ENCODE measurements around the gene ZFPM1.
"Not testable (repeated sequence)": the region's sequence is repeated elsewhere in the genome, so short reads cannot be mapped to it uniquely, and the experiment has no call there.

The ZFPM1 gene

DNA sequence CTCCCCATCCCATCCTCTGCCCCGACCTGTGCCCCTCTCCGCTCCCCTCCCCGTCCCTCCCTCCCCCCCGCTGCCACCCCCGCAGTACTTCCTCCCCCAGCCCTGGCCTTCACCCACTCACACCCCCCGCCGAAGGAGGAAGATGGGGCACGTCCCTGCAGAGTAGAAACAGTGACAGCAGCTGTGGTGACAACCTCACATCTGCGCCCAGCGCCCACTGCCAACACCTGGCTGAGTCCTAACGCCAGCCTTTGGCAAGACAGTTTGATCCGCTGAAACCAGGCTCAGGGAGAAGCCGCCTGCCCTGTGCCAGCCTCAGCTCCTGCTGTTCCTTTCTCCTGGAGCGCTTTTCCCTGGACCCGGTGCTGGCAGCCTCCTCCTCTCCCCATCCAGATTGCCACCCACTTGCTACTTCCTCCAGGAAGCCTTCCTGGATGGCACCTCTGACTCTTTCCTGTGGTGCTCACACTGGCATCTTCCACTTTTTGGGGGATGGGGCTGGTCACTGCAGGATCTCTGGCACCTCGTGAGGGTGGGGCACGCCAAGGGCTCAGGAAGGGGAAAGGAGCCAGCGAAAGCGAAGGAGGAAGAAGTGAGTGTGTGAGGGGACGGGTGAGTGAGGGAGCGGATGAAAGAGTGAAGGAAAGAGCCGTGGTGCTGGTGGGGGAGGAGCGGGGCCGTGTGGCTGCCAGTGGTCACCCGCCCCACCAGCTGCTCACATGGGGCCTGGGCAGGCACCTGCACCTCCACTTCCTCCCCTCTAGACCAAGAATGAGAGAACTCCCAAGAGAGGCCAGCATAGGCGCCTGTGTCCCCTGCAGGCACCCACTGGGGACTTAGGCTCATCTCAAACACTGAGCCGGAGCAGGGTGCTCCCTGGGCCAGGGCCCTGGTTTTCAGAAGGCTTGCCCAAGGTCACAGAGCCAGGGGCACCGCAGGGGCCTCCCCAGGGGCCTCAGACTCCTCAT lies 27.0 kb downstream of the ZFPM1 start:
- Histone ChIP-seq H3K36me3 (ENCODE audit: control insufficient read depth, insufficient read depth, low read length) (no peaks in the 10 kb centered on the region), H3K27me3 (ENCODE audit: control insufficient read depth, insufficient read depth, low read length, poor library complexity, severe bottlenecking) (no peaks in the 10 kb centered on the region), H3K4me1 (ENCODE audit: control insufficient read depth, insufficient read depth, low read length) (peaks cover 26% of the 10 kb centered on the region), H3K27ac (ENCODE audit: insufficient read depth, low read depth, low read length, poor library complexity, severe bottlenecking) (no peak overlapping the region), H3K4me3 (ENCODE audit: insufficient read depth, low read depth, low read length) (no peak overlapping the region), H3K9me3 (ENCODE audit: control insufficient read depth, low read length) (no peaks in the 10 kb centered on the region)
- 89 to 90% methylated on average over 24 of the region's 28 CpGs for WGBS, 2 experiments

DNA sequence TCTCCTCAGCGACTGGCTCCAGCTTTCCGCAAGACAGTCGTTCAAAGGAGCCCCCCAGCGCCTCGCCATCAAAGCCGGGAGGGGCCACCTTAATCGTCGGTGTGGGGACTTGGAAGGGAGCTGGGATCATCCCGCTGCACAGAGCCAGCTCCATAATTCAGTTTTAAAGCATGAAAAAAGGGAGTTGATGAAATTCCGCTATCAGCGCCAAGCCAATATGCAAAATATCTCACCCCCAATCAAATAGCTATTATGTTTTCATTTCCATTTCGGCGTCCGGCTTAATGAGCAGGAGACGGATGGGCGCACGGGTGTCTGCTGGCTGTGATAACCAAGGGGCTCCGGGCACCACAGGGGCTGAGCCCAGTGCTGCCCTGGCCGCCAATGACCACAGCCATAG lies 27.7 kb downstream of the ZFPM1 start:
- H3K4me1 ChIP-seq (ENCODE audit: control insufficient read depth, insufficient read depth, low read length): peaks cover 26% of the 10 kb centered on the region
- H3K27ac ChIP-seq (ENCODE audit: insufficient read depth, low read depth, low read length, poor library complexity, severe bottlenecking): no peak overlapping the region
- no peak overlapping the region for H3K4me3 ChIP-seq (ENCODE audit: insufficient read depth, low read depth, low read length)
- H3K36me3 ChIP-seq (ENCODE audit: control insufficient read depth, insufficient read depth, low read length): no peaks in the 10 kb centered on the region
- 94 to 95% methylated on average over 19 of the region's 19 CpGs for WGBS, 2 experiments
- no peaks in the 10 kb centered on the region for H3K9me3 ChIP-seq (ENCODE audit: control insufficient read depth, low read length)
- no peaks in the 10 kb centered on the region for H3K27me3 ChIP-seq (ENCODE audit: control insufficient read depth, insufficient read depth, low read length, poor library complexity, severe bottlenecking)

DNA sequence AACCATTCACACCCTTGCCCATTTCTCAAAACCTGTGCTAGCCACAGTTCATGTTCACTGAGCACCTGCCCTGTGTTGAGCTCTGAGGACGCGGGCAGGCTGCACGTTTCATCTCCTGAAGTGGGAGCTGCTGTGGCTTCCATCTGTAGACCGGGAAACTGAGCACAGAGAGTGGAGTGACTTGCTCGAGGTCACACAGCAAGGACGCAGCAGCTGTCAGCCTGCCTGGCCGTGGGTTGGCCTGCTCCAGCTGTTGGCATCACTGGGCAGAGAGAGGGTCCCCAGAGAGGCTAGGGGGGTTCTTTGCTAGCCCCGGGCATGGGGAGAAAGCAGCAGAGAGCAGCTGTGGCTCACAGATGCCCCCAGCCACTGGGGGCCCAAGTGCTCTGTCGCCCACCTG lies 28.8 kb downstream of the ZFPM1 start:
- no peaks in the 10 kb centered on the region for H3K27me3 ChIP-seq (ENCODE audit: control insufficient read depth, insufficient read depth, low read length, poor library complexity, severe bottlenecking)
- H3K27ac ChIP-seq (ENCODE audit: insufficient read depth, low read depth, low read length, poor library complexity, severe bottlenecking): no peak overlapping the region
- 91 to 92% methylated on average over 9 of the region's 9 CpGs for WGBS, 2 experiments
- H3K4me1 ChIP-seq (ENCODE audit: control insufficient read depth, insufficient read depth, low read length): peaks cover 26% of the 10 kb centered on the region
- H3K36me3 ChIP-seq (ENCODE audit: control insufficient read depth, insufficient read depth, low read length): no peaks in the 10 kb centered on the region
- no peak overlapping the region for H3K4me3 ChIP-seq (ENCODE audit: insufficient read depth, low read depth, low read length)
- no peaks in the 10 kb centered on the region for H3K9me3 ChIP-seq (ENCODE audit: control insufficient read depth, low read length)

DNA sequence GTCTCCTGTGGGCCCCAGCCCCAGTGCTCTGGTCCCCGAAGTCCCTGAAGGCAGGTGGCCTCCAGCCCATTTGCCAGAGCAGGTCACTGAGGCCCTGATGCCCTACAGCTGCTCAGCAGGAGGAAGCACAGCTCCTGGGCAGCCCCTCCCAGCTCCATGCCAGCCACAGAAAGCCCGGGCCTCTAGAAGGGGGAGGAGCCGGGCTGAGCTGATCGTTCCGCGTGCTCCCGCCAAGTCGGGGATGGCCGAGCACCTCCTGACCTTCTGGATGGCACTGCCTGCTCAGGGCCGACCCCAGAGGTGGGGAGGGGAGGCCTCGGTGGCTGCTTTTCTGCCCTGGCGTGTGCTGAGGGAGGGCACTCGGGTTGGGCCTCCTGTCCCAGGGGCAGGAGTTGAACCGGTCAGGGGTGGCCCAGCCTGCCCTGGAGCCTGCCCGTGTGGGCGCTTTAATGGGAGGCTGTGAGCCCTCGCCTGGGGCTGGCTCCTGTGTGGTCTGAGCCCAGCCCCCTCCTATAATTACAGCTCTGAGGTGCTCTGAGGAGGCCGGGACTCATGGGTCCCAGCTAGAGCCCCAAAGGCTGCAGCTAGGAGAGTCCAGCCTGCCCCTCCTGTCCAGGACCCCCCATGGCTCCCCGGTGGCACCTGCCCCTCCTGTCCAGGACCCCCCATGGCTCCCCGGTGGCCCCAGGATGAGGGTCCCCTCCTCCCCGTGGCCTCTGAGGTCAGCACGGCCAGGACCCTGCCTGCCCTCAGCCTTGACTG lies 29.7 kb downstream of the ZFPM1 start:
- Histone ChIP-seq H3K27me3 (ENCODE audit: control insufficient read depth, insufficient read depth, low read length, poor library complexity, severe bottlenecking) (no peaks in the 10 kb centered on the region), H3K9me3 (ENCODE audit: control insufficient read depth, low read length) (no peaks in the 10 kb centered on the region), H3K27ac (ENCODE audit: insufficient read depth, low read depth, low read length, poor library complexity, severe bottlenecking) (no peak overlapping the region), H3K36me3 (ENCODE audit: control insufficient read depth, insufficient read depth, low read length) (no peaks in the 10 kb centered on the region), H3K4me3 (ENCODE audit: insufficient read depth, low read depth, low read length) (no peak overlapping the region), H3K4me1 (ENCODE audit: control insufficient read depth, insufficient read depth, low read length) (peaks cover 26% of the 10 kb centered on the region)
- 63 to 65% methylated on average over 22 of the region's 22 CpGs for WGBS, 2 experiments

DNA sequence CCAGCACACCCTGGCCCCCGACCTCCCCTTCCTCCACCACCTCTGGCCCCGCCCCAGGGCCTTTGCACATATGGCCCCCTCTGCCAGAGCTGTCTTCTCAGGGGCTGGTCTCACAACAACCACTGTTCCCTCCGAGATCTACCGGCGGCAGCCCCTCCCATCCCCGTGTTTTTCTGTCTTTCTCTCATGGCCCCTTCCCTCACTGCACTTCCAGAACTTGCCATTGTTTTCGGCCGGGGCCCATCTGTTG lies 30.2 kb downstream of the ZFPM1 start:
- peaks cover 22% of the 10 kb centered on the region for H3K4me1 ChIP-seq (ENCODE audit: control insufficient read depth, insufficient read depth, low read length)
- 86 to 90% methylated on average over 8 of the region's 8 CpGs for WGBS, 2 experiments
- no peaks in the 10 kb centered on the region for H3K9me3 ChIP-seq (ENCODE audit: control insufficient read depth, low read length)
- H3K27ac ChIP-seq (ENCODE audit: insufficient read depth, low read depth, low read length, poor library complexity, severe bottlenecking): no peak overlapping the region
- H3K27me3 ChIP-seq (ENCODE audit: control insufficient read depth, insufficient read depth, low read length, poor library complexity, severe bottlenecking): no peaks in the 10 kb centered on the region
- H3K36me3 ChIP-seq (ENCODE audit: control insufficient read depth, insufficient read depth, low read length): no peaks in the 10 kb centered on the region
- no peak overlapping the region for H3K4me3 ChIP-seq (ENCODE audit: insufficient read depth, low read depth, low read length)

DNA sequence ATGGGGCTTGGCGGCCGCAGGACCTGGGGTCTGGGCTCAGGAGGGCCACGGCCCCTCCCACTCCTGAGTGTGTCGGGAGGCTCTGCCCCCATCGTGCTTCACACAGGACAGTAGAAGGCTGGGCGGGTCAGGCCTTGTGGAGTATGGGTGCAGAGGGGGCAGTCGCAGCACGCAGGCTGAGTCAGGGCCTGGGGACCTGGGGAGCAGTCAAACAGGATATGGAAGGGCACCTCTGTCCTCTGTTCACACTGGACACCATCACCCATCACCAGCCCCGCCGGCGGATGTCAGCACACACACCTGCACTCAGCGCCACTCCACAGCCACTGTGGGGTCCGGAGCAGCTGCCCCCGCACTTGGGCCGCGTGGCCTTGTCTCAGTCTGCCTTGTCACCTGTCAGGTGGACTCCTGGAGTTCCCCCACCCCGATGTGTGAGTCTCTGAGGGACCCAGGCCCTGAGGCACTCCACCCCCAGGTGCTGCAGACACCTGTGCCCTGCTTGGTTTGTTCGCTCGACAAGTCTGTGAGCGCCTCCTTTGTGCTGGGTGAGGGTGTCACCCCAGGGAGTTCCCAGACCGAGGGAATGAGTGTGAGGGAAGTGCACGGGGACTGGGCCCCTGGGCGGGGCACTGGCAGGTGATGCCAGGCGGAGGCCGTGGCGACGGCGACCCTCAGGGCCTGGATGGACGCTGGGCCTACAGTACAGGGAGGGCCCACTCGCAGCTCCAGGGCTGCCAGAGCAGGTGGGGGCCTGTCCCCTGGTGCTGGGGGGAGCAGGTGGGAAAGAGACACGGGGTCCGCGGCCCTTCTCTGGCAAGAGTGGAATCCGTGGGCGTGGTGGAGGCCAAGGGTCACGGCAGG lies 31.7 kb downstream of the ZFPM1 start:
- no peaks in the 10 kb centered on the region for H3K9me3 ChIP-seq (ENCODE audit: control insufficient read depth, low read length)
- 92 to 93% methylated on average over 36 of the region's 36 CpGs for WGBS, 2 experiments
- H3K4me3 ChIP-seq (ENCODE audit: insufficient read depth, low read depth, low read length): no peak overlapping the region
- H3K36me3 ChIP-seq (ENCODE audit: control insufficient read depth, insufficient read depth, low read length): no peaks in the 10 kb centered on the region
- no peaks in the 10 kb centered on the region for H3K27me3 ChIP-seq (ENCODE audit: control insufficient read depth, insufficient read depth, low read length, poor library complexity, severe bottlenecking)
- H3K27ac ChIP-seq (ENCODE audit: insufficient read depth, low read depth, low read length, poor library complexity, severe bottlenecking): no peak overlapping the region
- H3K4me1 ChIP-seq (ENCODE audit: control insufficient read depth, insufficient read depth, low read length): peaks cover 14% of the 10 kb centered on the region

DNA sequence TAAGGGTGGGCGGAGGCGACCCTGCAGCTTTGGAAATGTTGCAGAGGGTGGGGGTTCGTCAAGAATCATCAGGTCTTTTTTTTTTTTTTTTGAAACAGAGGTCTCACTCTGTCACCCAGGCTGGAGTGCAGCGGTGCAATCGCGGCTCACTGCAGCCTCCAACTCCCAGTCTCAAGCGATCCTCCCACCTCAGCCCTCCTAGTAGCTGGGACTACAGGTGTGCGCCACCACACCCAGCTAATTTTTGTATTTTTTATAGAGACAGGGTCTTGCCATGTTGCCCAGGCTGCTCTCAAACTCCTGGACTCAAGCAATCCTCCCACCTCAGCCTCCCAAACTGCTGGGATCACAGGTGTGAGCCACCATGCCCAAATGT lies 32.3 kb downstream of the ZFPM1 start:
- H3K4me1 ChIP-seq (ENCODE audit: control insufficient read depth, insufficient read depth, low read length): peaks cover 14% of the 10 kb centered on the region
- H3K36me3 ChIP-seq (ENCODE audit: control insufficient read depth, insufficient read depth, low read length); H3K27me3 ChIP-seq (ENCODE audit: control insufficient read depth, insufficient read depth, low read length, poor library complexity, severe bottlenecking); H3K27ac ChIP-seq (ENCODE audit: insufficient read depth, low read depth, low read length, poor library complexity, severe bottlenecking); H3K9me3 ChIP-seq (ENCODE audit: control insufficient read depth, low read length); H3K4me3 ChIP-seq (ENCODE audit: insufficient read depth, low read depth, low read length): not testable (repeated sequence)
- 91 to 96% methylated on average over 8 of the region's 8 CpGs for WGBS, 2 experiments

DNA sequence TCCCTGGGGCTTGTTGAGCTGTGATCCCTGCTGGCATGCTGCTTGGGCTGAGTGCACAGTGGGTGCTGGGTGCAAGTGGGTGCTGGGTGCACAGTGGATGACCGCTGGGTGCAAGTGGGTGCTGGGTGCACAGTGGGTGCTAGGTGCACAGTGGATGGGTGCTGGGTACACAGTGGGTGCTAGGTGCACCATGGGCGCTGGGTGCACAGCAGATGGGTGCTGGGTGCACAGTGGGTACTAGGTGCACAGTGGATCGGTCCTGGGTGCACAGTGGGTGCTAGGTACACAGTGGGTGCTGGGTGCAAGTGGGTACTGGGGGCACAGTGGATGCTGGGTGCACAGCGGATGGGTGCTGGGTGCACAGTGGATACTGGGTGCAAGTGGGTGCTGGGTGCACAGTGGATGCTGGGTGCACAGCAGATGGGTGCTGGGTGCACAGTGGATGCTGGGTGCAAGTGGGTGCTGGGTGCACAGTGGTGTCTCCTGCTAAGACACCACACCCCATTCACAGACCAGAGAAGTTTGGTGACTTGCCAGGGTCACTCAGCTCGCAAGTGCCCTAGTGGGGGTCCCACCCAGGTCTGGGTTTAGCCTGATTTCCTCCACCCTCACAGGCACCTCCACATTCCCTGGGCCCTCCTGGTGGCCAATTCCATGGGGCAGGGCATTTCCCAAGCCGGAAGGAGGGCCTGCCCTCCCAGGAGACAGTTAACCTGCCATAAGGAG lies 33.5 kb downstream of the ZFPM1 start:
- H3K4me3 ChIP-seq (ENCODE audit: insufficient read depth, low read depth, low read length): no peak overlapping the region
- no peaks in the 10 kb centered on the region for H3K27me3 ChIP-seq (ENCODE audit: control insufficient read depth, insufficient read depth, low read length, poor library complexity, severe bottlenecking)
- 95 to 96% methylated on average over 6 of the region's 6 CpGs for WGBS, 2 experiments
- no peak overlapping the region for H3K27ac ChIP-seq (ENCODE audit: insufficient read depth, low read depth, low read length, poor library complexity, severe bottlenecking)
- no peaks in the 10 kb centered on the region for H3K9me3 ChIP-seq (ENCODE audit: control insufficient read depth, low read length)
- no peaks in the 10 kb centered on the region for H3K36me3 ChIP-seq (ENCODE audit: control insufficient read depth, insufficient read depth, low read length)
- peaks cover 14% of the 10 kb centered on the region for H3K4me1 ChIP-seq (ENCODE audit: control insufficient read depth, insufficient read depth, low read length)

DNA sequence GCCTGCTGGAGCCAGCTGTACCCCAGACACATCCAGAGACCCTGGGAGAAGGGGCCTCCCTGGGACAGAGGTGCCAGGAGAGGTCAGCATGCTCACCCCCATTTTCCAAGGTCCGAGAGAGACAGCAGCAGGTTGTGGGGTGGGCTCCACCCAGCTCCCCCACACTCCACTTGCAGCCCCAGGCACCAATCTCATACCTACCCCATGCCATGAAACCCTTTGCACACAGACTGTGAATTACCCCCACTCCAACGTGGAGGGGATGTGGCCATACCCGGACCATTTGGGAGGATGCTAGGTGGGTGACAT lies 34.0 kb downstream of the ZFPM1 start:
- H3K36me3 ChIP-seq (ENCODE audit: control insufficient read depth, insufficient read depth, low read length): no peaks in the 10 kb centered on the region
- H3K4me3 ChIP-seq (ENCODE audit: insufficient read depth, low read depth, low read length): no peak overlapping the region
- no peaks in the 10 kb centered on the region for H3K9me3 ChIP-seq (ENCODE audit: control insufficient read depth, low read length)
- 93 to 96% methylated on average over 3 of the region's 3 CpGs for WGBS, 2 experiments
- peaks cover 11% of the 10 kb centered on the region for H3K4me1 ChIP-seq (ENCODE audit: control insufficient read depth, insufficient read depth, low read length)
- H3K27ac ChIP-seq (ENCODE audit: insufficient read depth, low read depth, low read length, poor library complexity, severe bottlenecking): no peak overlapping the region
- no peaks in the 10 kb centered on the region for H3K27me3 ChIP-seq (ENCODE audit: control insufficient read depth, insufficient read depth, low read length, poor library complexity, severe bottlenecking)
